GM19193 (cell line): ENCODE results near the gene GPR141.

ENCODE experiments used
- POLR2A ChIP-seq: IDR thresholded peaks from 4 replicates; pipeline ENCODE4 v1.6.1; 2011; ENCODE audit not compliant: insufficient read depth, insufficient read length; ENCODE audit errors: extremely low read depth

The GPR141 gene, protein sequence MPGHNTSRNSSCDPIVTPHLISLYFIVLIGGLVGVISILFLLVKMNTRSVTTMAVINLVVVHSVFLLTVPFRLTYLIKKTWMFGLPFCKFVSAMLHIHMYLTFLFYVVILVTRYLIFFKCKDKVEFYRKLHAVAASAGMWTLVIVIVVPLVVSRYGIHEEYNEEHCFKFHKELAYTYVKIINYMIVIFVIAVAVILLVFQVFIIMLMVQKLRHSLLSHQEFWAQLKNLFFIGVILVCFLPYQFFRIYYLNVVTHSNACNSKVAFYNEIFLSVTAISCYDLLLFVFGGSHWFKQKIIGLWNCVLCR

DNA sequence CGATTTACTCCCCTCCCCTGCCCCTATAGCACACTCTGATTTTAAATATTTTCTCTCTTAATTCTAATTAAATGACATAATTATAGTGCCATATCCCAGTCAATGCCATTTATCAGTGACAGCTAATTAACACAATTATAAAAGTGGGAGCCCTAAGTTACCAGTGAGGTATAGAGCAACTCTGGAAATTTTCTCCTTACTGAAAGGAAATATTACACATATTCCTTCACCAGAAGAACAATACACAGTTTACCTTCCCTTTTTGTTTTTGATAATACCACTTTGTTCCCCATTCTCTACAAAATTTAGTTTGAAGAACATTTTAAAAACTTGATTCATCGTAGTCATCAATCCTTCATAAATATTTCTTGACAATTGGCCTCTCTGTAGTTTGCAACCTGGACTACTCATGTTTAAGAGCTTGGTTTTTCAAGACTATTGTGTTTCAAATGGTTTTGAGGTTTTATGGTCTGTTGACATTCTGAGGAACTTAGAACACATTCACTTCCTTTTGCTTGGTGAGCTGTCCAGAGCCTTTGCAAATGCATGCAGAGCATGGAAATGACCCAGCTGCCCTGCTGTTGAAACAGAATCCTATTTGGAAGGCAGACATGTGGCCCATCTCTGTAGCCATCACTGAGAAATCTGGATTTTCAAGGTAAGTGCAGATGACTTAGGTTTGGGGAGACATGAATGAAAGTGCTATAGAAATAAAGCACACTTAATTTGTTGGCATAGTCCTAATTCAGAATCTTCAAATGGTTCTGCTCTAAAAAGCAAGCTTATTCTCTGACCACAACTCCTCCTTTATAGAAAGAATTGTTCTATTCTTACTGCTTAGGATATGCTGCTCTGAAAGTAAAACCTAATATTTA is at the start of gene GPR141:
GPR141 (plus strand) TSS at position 521 of the 875 bp plus-strand sequence. CDS start 56,628 bp downstream, outside the sequence.
- TF ChIP-seq POLR2A = no peak

DNA sequence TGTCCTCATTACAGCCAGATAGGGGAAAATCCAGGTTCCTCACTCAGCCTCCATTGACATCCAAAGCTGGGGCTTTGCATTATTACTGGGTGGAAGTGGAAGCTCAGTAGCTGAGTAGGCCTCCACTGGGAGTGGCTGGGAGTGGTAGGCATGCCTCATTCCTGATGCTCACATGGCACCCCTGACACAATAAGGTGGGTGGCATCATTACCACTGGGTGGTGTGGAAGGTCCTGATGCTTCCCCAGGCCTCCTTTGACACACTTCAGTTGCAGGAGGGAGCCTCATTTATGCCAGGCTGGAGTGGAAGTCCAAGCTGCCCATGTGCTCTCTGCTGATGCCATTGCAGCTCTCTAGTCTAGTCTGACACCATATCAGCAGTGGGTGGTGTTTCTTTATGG is 48.2 kb upstream of the GPR141 start:
- TF ChIP-seq POLR2A = no peak

DNA sequence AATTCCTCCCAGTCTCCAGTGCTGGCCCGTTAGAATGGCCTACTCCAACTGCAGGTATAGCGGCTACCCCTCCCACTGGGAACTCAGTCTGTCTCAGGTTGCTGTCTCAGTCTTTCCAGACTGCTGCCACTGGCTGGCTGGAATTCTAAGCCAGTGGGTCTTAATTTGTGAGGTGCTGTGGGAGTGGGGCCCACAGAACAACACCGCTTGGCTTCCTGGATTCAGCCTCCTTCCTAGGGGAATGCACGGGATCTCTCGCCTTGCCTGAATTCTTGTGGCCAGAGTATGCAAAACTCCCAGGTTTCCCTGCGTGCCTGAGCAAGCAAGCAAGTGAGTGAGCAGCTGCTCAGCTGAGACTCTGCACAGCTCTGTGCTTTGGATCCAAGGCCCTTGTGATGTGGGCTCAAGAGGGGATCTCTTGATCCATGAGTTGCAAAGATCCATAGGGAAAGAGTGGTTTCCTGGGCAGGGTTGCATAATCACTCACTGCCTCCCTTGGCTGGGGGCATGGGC is 41.5 kb upstream of the GPR141 start:
- TF ChIP-seq POLR2A = no peak

DNA sequence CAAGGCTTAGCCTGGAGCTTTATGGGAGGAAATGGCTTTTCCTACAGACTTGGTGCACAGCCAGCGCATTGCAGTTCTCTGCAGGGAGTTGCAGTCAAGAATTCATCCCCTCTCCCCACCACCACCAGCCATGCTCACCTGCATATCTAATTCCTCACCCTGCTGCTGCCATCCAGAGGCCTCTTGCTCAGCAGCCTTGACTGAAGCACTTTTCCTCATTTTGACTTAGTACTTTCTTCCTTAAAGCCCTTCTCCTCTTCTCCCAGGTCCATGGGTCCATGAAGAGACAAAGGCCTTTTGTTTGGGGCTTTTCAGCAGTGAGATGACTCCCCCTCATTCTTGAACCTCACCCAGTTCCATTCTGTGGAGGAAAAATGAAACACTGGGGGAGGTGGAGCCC is 39.7 kb upstream of the GPR141 start:
- TF ChIP-seq POLR2A = no peak

DNA sequence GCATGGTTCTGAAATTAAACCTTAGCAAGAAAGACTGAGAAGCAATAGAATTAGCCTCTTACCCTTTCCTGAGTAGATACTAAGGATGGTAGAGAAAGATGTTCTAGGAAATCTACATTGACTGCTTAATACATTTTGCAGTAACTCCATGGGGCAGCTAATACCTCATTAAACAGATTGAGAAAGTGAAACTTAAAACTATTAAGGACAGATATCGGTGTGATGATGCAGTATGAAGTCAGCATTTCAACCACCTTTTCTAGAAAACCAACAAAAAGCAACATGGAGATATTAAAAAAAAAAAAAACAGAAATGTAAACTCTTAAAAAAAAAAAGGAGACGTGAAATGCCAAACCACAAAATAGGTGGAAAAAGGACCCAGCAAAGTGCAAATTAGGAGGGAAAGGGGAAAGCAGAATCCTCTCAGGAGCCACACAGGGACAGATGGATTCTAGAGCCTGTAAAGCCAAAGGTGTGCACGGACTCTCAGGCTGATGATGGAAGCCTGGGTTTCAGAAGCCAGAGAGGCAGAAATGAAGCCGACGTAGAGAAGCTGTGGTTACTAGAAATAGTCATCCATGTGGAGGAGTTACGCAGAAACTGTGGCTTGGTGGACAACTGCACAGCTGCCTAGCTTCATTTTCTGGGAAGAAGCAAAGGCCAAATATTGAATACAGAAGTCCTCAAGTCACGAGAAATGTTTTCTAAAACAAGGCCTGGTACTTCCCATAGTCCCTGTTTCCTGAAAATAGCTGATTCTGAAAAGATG is 38.1 kb upstream of the GPR141 start:
- no peak for TF ChIP-seq POLR2A

DNA sequence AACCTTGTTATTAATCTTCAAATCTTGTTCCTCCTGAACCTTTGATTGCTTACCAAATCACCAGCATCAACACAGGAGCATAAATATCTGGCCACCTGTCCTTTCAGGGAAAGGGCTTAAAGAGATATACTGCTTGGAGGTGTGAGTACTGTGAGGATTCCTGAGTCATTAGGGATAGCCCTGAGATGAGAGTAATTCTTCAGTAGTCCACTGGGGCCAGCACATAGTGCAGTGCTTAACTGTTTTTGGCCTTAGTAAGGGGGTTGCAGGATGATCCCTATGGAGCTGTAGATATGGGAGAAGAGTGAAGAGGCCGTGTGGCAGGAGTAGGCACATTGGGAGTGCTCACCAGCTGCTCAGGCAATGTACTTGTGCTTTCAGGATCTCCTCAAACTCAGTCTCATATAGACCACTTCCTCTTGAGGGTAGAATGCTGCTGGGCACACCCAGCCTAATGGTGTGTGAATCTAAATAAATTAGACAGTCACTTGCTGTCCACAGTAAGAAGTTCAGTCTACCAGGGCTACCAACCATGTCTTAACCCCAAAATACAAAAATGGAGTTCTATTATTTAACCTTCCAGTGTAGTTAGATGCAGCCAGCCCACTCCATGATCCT is 26.5 kb upstream of the GPR141 start:
- TF ChIP-seq POLR2A = no peak

DNA sequence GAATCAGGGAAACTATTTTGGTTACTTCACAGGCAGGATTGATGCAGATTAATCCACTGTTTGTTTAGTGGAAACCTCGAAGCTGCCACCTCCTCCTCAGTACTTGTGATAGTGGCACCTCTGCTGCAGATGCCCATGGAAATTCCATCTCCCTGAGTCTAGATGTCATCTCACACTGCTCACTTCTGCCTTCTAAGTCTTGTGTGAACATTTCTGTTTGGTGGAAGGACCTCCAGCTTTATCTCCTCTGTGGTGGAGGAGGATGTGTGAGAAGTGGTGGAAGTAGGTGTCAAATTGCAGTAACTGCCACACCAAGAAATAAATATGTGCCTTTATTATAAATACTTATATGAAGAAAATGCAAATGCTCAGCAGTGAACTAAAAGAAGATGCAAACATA is 25.8 kb upstream of the GPR141 start:
- no peak for TF ChIP-seq POLR2A

DNA sequence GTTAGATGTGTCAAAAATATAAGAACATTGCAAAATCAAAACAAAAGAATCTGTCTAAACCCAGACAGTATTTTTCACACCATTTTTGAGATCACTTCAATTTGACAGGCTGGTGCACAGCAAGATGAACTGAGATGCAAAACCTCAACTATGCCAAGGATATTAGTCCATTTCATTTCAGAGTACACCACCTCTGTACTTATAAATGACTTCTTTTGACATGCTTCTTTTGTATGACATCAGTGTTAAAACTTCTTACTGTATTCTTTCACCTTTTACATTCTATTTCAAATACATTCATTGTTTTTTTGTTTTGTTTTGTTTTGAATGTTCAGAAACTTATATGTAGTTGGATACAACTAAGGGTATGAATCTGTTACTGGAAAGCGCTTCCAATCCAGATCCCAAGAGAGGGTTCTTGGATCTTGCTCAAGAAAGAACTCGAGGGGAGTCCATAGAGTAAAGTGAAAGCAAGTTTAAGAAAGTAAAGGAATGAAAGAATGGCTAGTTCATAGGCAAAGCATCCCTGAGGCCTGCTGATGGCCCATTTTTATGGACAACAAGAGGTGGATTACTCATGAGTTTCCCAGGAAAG is 23.5 kb upstream of the GPR141 start:
- no peak for TF ChIP-seq POLR2A

DNA sequence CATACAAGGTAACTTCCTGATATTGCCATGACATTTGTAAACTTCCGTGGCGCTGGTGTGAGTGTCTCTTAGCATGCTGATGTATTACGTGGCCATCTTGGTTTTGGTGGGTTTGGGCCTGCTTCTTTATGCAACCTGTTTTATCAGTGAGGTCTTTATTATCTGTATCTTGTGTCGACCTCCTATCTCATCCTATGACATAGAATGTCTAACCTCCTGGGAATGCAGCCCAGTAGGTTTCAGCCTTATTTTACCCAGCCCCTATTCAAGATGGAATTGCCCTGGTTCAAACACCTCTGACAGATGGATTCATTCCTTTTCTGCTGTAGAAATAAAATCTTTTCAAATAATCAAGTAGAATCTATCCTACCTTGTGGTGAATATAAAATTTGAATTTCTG is 23.0 kb upstream of the GPR141 start:
- no peak for TF ChIP-seq POLR2A

DNA sequence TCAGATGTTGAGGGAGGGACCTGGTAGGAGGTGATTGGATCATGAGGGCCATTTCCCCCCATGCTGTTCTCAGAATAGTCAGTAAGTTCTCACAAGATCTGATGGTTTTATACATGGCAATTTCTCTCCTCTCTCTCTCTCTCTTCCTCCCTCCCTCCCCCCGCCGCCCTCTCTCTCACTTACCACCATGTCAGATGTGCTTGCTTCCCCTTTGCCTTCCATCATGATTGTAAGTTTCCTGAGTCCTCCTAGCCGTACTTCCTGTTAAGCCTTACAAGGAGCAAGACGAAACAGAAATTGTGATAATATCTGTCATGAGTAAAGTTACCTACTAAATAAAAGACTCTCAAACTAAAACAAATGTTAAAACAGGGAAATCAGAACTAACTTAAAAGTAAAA is 19.9 kb upstream of the GPR141 start:
- TF ChIP-seq POLR2A = no peak

DNA sequence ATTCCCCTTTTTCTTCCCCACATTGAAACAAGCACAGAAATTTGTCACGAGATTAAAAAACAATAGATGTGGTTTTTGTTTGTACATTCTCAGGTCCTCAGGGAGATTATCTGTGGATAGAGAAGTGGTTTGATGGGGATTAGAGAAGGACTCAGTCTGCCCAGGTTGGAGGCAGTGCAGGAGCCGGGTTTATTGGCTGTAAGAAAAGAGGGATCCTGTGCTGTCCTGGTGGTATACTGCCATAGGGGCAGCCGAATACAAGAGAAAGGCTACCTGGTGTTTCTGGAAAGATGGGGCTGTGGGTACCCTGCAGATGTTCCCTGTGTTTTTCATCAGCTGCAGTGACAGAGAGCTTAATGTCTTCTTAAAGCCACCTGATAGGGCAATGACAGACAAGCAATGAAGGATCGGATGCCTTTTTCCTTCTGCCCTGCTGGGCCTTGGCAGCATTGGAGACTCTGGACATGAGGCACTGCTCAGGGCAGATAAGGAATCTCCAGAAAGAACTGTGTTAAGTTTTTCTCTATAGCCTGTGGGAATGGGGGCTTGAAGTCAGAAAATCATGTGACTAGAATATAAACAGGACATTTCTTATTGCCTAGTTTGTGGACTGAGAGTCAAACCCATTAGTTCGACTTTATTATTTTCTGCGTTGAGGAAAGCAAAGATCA is 18.1 kb upstream of the GPR141 start:
- no peak for TF ChIP-seq POLR2A

DNA sequence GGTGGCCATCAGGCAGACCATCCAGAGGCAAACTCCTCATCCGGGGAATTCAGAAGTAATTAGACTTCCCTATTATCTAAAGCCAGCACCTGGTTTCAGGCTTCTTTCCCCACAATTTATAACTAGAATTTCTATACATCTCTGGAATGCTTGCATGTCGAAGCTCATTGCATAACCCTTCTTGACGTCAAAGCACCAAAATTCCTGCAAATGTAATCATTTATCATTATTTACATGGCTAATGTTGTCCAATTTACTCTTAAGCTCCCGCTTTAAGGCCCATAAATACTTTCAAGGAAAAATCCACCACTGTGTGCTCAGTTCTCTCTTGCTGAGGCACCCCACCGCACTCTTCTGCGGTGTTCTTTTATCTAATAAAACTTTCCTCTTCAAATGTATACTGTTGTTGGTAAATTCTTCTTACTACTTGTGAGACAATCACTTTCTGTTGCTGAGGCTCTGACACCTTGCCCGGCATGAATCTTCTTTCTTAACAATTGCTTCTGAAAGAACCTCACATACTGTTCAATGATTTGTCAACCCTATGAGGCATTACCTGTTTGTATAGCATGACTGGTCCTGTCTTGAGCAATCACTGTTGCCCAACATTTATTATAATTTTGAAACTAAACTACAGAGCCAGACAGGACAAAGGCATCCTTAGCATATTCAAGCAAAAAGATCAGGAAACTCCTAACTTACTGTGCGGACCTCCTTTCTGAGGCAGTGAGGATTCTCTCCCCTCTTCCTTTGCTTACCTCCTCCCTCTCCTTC is 17.4 kb upstream of the GPR141 start:
- TF ChIP-seq POLR2A = no peak

DNA sequence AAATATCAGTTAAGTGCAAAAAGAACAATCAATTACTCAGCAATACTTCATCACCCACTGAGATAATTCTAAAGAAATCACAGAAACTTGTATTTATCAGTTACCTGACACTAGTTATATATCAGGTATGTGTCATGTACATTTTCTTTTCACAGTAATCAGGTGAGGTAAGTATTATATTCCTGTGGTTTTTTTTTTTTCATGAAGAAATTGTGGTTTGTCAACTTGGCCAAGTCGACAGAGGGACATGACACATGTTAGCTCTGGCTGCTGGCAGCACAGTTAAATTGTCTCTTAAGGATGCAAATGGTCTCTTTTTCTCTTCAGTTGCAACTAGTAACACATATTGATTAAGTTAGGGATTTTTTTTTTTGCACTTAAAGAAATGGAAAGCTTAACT is 13.7 kb upstream of the GPR141 start:
- no peak for TF ChIP-seq POLR2A
